SK-N-SH (cell line): ENCODE data around the gene NEK5. TPM values are rescaled to one million over a fixed set of nuclear protein-coding genes. Genes with fewer than 3 reads are reported as not detected.

ENCODE experiments used
- CTCF ChIA-PET: fragments of 300-600, 350-600 bp; formaldehyde crosslinking; extraction: SDS; loops from one replicate; lab custom pipeline; 2021; lab: Yijun Ruan, JAX
- POLR2A ChIA-PET: fragments of 350-600 bp; sonication (Branson Sonifier 250); formaldehyde crosslinking; extraction: SDS; loops from one replicate; lab custom pipeline; 2020; ENCODE audit warnings: antibody characterized with exemption, inconsistent platforms; lab: Yijun Ruan, JAX
- DNase-seq: peaks from one replicate; pipeline ENCODE4 v3.0.0; 2012
- H2AFZ ChIP-seq: fragments of 200-600 bp; sonication (generic); 2 replicates; pipeline ENCODE4 v1.8.1; 2016; ENCODE audit warnings: antibody characterized with exemption, mild to moderate bottlenecking, low read depth
- H3F3A ChIP-seq: fragments of 200-600 bp; sonication (generic); replicated peaks from 2 replicates; pipeline ENCODE3; 2016; ENCODE audit warnings: antibody characterized with exemption, mild to moderate bottlenecking; ENCODE audit not compliant: insufficient read depth
- H3K27ac ChIP-seq, 2 experiments: fragments of 200-500 bp in 1 of 2; fragments of 200-600 bp in 1 of 2; sonication (Bioruptor generic) in 1 of 2; sonication (generic), shearing (Covaris generic) in 1 of 2; 2 replicates each; pipeline versions ENCODE4 v1.5.1 to v1.6.1; 2014 to 2016; ENCODE audit warnings: low read depth in 2 of 2, inconsistent platforms in 1 of 2, low read length in 1 of 2, mild to moderate bottlenecking in 1 of 2, mixed read lengths in 1 of 2
- H3K27me3 ChIP-seq: fragments of 200-600 bp; sonication (generic), shearing (Covaris generic); 2 replicates; pipeline ENCODE4 v1.6.1; 2016; ENCODE audit warnings: mixed run types; ENCODE audit not compliant: insufficient read depth
- H3K36me3 ChIP-seq, 2 experiments: fragments of 200-500 bp in 1 of 2; fragments of 200-600 bp in 1 of 2; sonication (Bioruptor generic) in 1 of 2; sonication (generic) in 1 of 2; replicated peaks in 1 of 2; 2 replicates each; pipeline versions ENCODE3 to v1.5.1; 2014 to 2016; ENCODE audit warnings: low read length in 1 of 2, mild to moderate bottlenecking in 1 of 2; ENCODE audit not compliant: insufficient read depth in 2 of 2, control insufficient read depth in 1 of 2
- H3K4me1 ChIP-seq, 2 experiments: fragments of 200-500 bp in 1 of 2; fragments of 200-600 bp in 1 of 2; sonication (Bioruptor generic) in 1 of 2; sonication (generic), shearing (Covaris generic) in 1 of 2; 2 replicates each; pipeline versions ENCODE4 v1.5.1 to v1.6.1; 2014 to 2016; ENCODE audit warnings: low read depth in 1 of 2, low read length in 1 of 2, mixed run types in 1 of 2; ENCODE audit not compliant: insufficient read depth in 2 of 2, control insufficient read depth in 1 of 2
- H3K4me2 ChIP-seq: fragments of 200-600 bp; sonication (generic), shearing (Covaris generic); 2 replicates; pipeline ENCODE4 v1.6.1; 2017; ENCODE audit warnings: mixed run types
- H3K4me3 ChIP-seq, 2 experiments: fragments of 200-500 bp in 1 of 2; fragments of 200-600 bp in 1 of 2; sonication (Bioruptor generic) in 1 of 2; sonication (generic), shearing (Covaris generic) in 1 of 2; 2 replicates each; pipeline versions ENCODE4 v1.5.1 to v1.8.1; 2014 to 2016; ENCODE audit warnings: low read depth in 2 of 2, inconsistent platforms in 1 of 2, low read length in 1 of 2, mild to moderate bottlenecking in 1 of 2, mixed read lengths in 1 of 2, moderate library complexity in 1 of 2
- H3K79me2 ChIP-seq: fragments of 200-600 bp; sonication (generic); 2 replicates; pipeline ENCODE4 v1.8.1; 2017; ENCODE audit warnings: mild to moderate bottlenecking; ENCODE audit not compliant: insufficient read depth
- H3K9ac ChIP-seq: fragments of 200-600 bp; sonication (generic); 2 replicates; pipeline ENCODE4 v1.6.1; 2017; ENCODE audit warnings: mixed run types
- H3K9me2 ChIP-seq: fragments of 200-600 bp; sonication (generic); 2 replicates; pipeline ENCODE4 v1.6.1; 2017; ENCODE audit warnings: mixed run types
- H3K9me3 ChIP-seq: fragments of 200-600 bp; sonication (generic); 2 replicates; pipeline ENCODE4 v1.6.1; 2017; ENCODE audit warnings: mixed run types, mild to moderate bottlenecking, moderate library complexity
- H4K20me1 ChIP-seq: fragments of 200-600 bp; sonication (generic); 2 replicates; pipeline ENCODE4 v1.6.1; 2017; ENCODE audit warnings: mild to moderate bottlenecking, mixed run types; ENCODE audit not compliant: insufficient read depth
- CHD2 ChIP-seq: fragments of 150-350 bp; IDR thresholded peaks from 2 replicates; pipeline ENCODE4 v1.6.1; 2018; ENCODE audit warnings: low read length; ENCODE audit not compliant: partially characterized antibody
- CTCF ChIP-seq: fragments of 200-600 bp; sonication (generic); IDR thresholded peaks from 2 replicates; pipeline ENCODE4 v1.6.1; 2017; ENCODE audit warnings: antibody characterized with exemption, mild to moderate bottlenecking, moderate library complexity
- ELF1 ChIP-seq: IDR thresholded peaks from 2 replicates; pipeline ENCODE4 v1.4.0; 2012
- GABPA ChIP-seq: IDR thresholded peaks from 2 replicates; pipeline ENCODE4 v1.4.0; 2012; ENCODE audit warnings: low read depth, mild to moderate bottlenecking
- JUND ChIP-seq: IDR thresholded peaks from 2 replicates; pipeline ENCODE4 v1.4.0; 2012
- MEF2A ChIP-seq: IDR thresholded peaks from 2 replicates; pipeline ENCODE4 v1.4.0; 2012; ENCODE audit warnings: low read depth, borderline replicate concordance
- NFIC ChIP-seq: IDR thresholded peaks from 2 replicates; pipeline ENCODE4 v1.4.0; 2012; ENCODE audit warnings: borderline replicate concordance
- NRF1 ChIP-seq: IDR thresholded peaks from 2 replicates; pipeline ENCODE4 v1.6.1; 2012; ENCODE audit warnings: low read depth, mild to moderate bottlenecking, low read length
- RAD21 ChIP-seq: IDR thresholded peaks from 2 replicates; pipeline ENCODE4 v1.6.1; 2012; ENCODE audit warnings: mild to moderate bottlenecking, low read length
- RCOR1 ChIP-seq: fragments of 150-350 bp; IDR thresholded peaks from 2 replicates; pipeline ENCODE4 v1.6.1; 2017; ENCODE audit warnings: antibody characterized with exemption, low read length
- RFX5 ChIP-seq: IDR thresholded peaks from 2 replicates; pipeline ENCODE4 v1.6.1; 2012; ENCODE audit warnings: mild to moderate bottlenecking, improper control_type of control experiment, low read length
- RXRA ChIP-seq: IDR thresholded peaks from 2 replicates; pipeline ENCODE4 v1.4.0; 2012; ENCODE audit warnings: low read depth, mild to moderate bottlenecking, borderline replicate concordance
- TAF1 ChIP-seq: IDR thresholded peaks from 2 replicates; pipeline ENCODE4 v1.6.1; 2012; ENCODE audit warnings: low read depth, mild to moderate bottlenecking, low read length, moderate library complexity, borderline replicate concordance
- TCF12 ChIP-seq: IDR thresholded peaks from 2 replicates; pipeline ENCODE4 v1.4.0; 2012
- TEAD4 ChIP-seq: IDR thresholded peaks from 2 replicates; pipeline ENCODE4 v1.4.0; 2012; ENCODE audit warnings: mild to moderate bottlenecking, borderline replicate concordance; ENCODE audit not compliant: insufficient read depth
- YY1 ChIP-seq: IDR thresholded peaks from 2 replicates; pipeline ENCODE4 v1.4.0; 2012; ENCODE audit warnings: low read depth, mild to moderate bottlenecking
- WGBS: methylation state at CpG from one replicate; pipeline ENCODE4 v1.1.6; 2017; ENCODE audit warnings: low lambda C conversion rate; 5-methylcytosine and 5-hydroxymethylcytosine counted together
- polyA plus RNA-seq, 3 experiments: library from polyadenylated mRNA; depleted of rRNA; stranded (reverse); fragments of >200 nt; gene quantifications; 2 replicates each; pipeline ENCODE4 v1.2.3, GENCODE V29; 2012
- TF ChIP-seq, protein P1 (sequence below): IDR thresholded peaks from 2 replicates; pipeline ENCODE4 v1.4.0; 2012; ENCODE audit warnings: low read depth, borderline replicate concordance
- TF ChIP-seq, protein P2 (sequence below): IDR thresholded peaks from 2 replicates; pipeline ENCODE4; 2012
- TF ChIP-seq, protein P3 (sequence below): IDR thresholded peaks from 2 replicates; pipeline ENCODE4 v1.6.1; 2012; ENCODE audit warnings: mild to moderate bottlenecking, low read depth, low read length, moderate library complexity
- TF ChIP-seq, protein P4 (sequence below): fragments of 150-350 bp; IDR thresholded peaks from 2 replicates; pipeline ENCODE4 v1.6.1; 2016; ENCODE audit warnings: mild to moderate bottlenecking, low read depth, low read length

The NEK5 gene
- polyA plus RNA-seq, 1 of the 3 experiments (the other 2 are of a cell fraction), result 0.07 TPM

- Histone ChIP-seq H3K4me2 (no peak overlapping the region), H3K9ac (no peak overlapping the region), H2AFZ (no peak overlapping the region), H4K20me1 (no peaks in the 10 kb centered on the region), H3K4me1 (no peaks in the 10 kb centered on the region), H3K4me3 (no peak overlapping the region), H3K27me3 (no peaks in the 10 kb centered on the region), H3K79me2 (no peaks in the 10 kb centered on the region)
- POLR2A ChIA-PET, result no interaction called here
- WGBS, result 47% methylated on average over 2 of the region's 2 CpGs
- no peak for DNase-seq
- no peak for TF ChIP-seq RXRA
- TF ChIP-seq, protein P1, sequence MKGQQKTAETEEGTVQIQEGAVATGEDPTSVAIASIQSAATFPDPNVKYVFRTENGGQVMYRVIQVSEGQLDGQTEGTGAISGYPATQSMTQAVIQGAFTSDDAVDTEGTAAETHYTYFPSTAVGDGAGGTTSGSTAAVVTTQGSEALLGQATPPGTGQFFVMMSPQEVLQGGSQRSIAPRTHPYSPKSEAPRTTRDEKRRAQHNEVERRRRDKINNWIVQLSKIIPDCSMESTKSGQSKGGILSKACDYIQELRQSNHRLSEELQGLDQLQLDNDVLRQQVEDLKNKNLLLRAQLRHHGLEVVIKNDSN, result no peak
- TF ChIP-seq, all 33 proteins: peak for 0
- CTCF ChIA-PET, result interaction anchor here (0.6 kb wide), 1 partner anchor 215 kb away, joined by 3 read pairs; no protein-coding TSS in a partner anchor
- Histone ChIP-seq H3K27ac (no peak overlapping the region), H3F3A (no peaks in the 10 kb centered on the region), H3K9me3 (no peaks in the 10 kb centered on the region), H3K36me3 (no peaks in the 10 kb centered on the region), H3K9me2 (no peaks in the 10 kb centered on the region)
Measured at GRCh38 chr13:52091473-52091872, 37.4 kb downstream of the NEK5 start.

GRCh38 chr13:52085421-52085820 lies 43.5 kb downstream of the NEK5 start:
- Histone ChIP-seq H3K9ac (no peak overlapping the region), H3F3A (no peaks in the 10 kb centered on the region), H2AFZ (no peak overlapping the region), H3K27me3 (no peaks in the 10 kb centered on the region), H3K36me3 (no peaks in the 10 kb centered on the region), H3K9me2 (no peaks in the 10 kb centered on the region), H4K20me1 (no peaks in the 10 kb centered on the region), H3K9me3 (no peaks in the 10 kb centered on the region)
- 75% methylated on average over 2 of the region's 2 CpGs for WGBS
- no peak for TF ChIP-seq MEF2A
- TF ChIP-seq NRF1, result no peak
- no peak for TF ChIP-seq RAD21
- no peak for TF ChIP-seq RFX5
- TF ChIP-seq CHD2, result no peak
- TF ChIP-seq, protein P1, result no peak
- TF ChIP-seq ELF1, result no peak
- TF ChIP-seq, protein P2, sequence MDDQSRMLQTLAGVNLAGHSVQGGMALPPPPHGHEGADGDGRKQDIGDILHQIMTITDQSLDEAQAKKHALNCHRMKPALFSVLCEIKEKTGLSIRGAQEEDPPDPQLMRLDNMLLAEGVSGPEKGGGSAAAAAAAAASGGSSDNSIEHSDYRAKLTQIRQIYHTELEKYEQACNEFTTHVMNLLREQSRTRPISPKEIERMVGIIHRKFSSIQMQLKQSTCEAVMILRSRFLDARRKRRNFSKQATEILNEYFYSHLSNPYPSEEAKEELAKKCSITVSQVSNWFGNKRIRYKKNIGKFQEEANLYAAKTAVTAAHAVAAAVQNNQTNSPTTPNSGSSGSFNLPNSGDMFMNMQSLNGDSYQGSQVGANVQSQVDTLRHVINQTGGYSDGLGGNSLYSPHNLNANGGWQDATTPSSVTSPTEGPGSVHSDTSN, result no peak
- TF ChIP-seq TAF1, result no peak
- TF ChIP-seq CTCF, result no peak
- TF ChIP-seq, protein P3, sequence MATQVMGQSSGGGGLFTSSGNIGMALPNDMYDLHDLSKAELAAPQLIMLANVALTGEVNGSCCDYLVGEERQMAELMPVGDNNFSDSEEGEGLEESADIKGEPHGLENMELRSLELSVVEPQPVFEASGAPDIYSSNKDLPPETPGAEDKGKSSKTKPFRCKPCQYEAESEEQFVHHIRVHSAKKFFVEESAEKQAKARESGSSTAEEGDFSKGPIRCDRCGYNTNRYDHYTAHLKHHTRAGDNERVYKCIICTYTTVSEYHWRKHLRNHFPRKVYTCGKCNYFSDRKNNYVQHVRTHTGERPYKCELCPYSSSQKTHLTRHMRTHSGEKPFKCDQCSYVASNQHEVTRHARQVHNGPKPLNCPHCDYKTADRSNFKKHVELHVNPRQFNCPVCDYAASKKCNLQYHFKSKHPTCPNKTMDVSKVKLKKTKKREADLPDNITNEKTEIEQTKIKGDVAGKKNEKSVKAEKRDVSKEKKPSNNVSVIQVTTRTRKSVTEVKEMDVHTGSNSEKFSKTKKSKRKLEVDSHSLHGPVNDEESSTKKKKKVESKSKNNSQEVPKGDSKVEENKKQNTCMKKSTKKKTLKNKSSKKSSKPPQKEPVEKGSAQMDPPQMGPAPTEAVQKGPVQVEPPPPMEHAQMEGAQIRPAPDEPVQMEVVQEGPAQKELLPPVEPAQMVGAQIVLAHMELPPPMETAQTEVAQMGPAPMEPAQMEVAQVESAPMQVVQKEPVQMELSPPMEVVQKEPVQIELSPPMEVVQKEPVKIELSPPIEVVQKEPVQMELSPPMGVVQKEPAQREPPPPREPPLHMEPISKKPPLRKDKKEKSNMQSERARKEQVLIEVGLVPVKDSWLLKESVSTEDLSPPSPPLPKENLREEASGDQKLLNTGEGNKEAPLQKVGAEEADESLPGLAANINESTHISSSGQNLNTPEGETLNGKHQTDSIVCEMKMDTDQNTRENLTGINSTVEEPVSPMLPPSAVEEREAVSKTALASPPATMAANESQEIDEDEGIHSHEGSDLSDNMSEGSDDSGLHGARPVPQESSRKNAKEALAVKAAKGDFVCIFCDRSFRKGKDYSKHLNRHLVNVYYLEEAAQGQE, result no peak
- TF ChIP-seq, protein P4, sequence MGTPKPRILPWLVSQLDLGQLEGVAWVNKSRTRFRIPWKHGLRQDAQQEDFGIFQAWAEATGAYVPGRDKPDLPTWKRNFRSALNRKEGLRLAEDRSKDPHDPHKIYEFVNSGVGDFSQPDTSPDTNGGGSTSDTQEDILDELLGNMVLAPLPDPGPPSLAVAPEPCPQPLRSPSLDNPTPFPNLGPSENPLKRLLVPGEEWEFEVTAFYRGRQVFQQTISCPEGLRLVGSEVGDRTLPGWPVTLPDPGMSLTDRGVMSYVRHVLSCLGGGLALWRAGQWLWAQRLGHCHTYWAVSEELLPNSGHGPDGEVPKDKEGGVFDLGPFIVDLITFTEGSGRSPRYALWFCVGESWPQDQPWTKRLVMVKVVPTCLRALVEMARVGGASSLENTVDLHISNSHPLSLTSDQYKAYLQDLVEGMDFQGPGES, result no peak
- no peak for TF ChIP-seq GABPA
- TF ChIP-seq RCOR1, result no peak
- no peak for TF ChIP-seq YY1
- no peak for TF ChIP-seq NFIC
- no peak for TF ChIP-seq TCF12
- TF ChIP-seq TEAD4, result no peak
- no peak for TF ChIP-seq JUND
- TF ChIP-seq, all 33 proteins: peak for 0
- ChIA-PET CTCF (interaction anchor here (1.1 kb wide), 1 partner anchor 48 kb away, joined by 3 read pairs; no protein-coding TSS in a partner anchor), POLR2A (no interaction called here)
- Histone ChIP-seq H3K4me3 (no peak overlapping the region), H3K4me1 (no peaks in the 10 kb centered on the region), H3K4me2 (no peak overlapping the region), H3K79me2 (no peaks in the 10 kb centered on the region), H3K27ac (no peak overlapping the region)
- no peak for DNase-seq
